Tibial artery (tissue), 4 donors: ENCODE data around the gene TMEM59.

ENCODE experiments used
- DNase-seq, 2 donors: peaks; one replicate each; pipeline ENCODE4 v3.0.0-alpha.2; 2019
- H3K27ac ChIP-seq, 2 donors: fragments of 200-600 bp; sonication (generic) in 1 of 2; 1 replicate in 1 of 2; 2 replicates in 1 of 2; pipeline ENCODE4 v1.5.1; 2018 to 2019; ENCODE audit warnings: mild to moderate bottlenecking in 1 of 2
- H3K27me3 ChIP-seq, 2 donors: fragments of 200-600 bp; sonication (generic) in 1 of 2; one replicate each; pipeline versions ENCODE4 v1.5.1 to v1.6.0; 2016 to 2019
- H3K36me3 ChIP-seq, 3 donors: fragments of 200-600 bp; sonication (generic) in 2 of 3; one replicate each; pipeline ENCODE4 v1.5.1; 2016 to 2019; ENCODE audit warnings: mild to moderate bottlenecking in 2 of 3
- H3K4me1 ChIP-seq, 4 donors: fragments of 200-600 bp; sonication (generic) in 2 of 4; 1 replicate in 3 of 4; 2 replicates in 1 of 4; pipeline ENCODE4 v1.5.1; 2016 to 2019
- H3K4me3 ChIP-seq, 2 donors: fragments of 200-600 bp; sonication (generic) in 1 of 2; 1 replicate in 1 of 2; 2 replicates in 1 of 2; pipeline ENCODE4 v1.5.1; 2018 to 2019; ENCODE audit warnings: mild to moderate bottlenecking in 2 of 2
- H3K9me3 ChIP-seq, 3 donors: fragments of 200-600 bp; sonication (generic) in 1 of 3; one replicate each; pipeline ENCODE4 v1.5.1; 2016 to 2019
- intact Hi-C: fragments of 100-400 bp; cut with DNase I; formaldehyde crosslinking; loops from one replicate; pipeline ENCODE4 v1.15.0; 2023; ENCODE audit warnings: low total_unique reads
- TF ChIP-seq, protein P1 (sequence below), 2 experiments: fragments of 200-600 bp in 1 of 2; fragments of 450-650 bp in 1 of 2; IDR thresholded peaks; one replicate each; pipeline ENCODE4 v1.5.1; 2017 to 2019; ENCODE audit warnings: antibody characterized with exemption in 2 of 2, mild to moderate bottlenecking in 1 of 2, moderate library complexity in 1 of 2

TMEM59 gene

DNA sequence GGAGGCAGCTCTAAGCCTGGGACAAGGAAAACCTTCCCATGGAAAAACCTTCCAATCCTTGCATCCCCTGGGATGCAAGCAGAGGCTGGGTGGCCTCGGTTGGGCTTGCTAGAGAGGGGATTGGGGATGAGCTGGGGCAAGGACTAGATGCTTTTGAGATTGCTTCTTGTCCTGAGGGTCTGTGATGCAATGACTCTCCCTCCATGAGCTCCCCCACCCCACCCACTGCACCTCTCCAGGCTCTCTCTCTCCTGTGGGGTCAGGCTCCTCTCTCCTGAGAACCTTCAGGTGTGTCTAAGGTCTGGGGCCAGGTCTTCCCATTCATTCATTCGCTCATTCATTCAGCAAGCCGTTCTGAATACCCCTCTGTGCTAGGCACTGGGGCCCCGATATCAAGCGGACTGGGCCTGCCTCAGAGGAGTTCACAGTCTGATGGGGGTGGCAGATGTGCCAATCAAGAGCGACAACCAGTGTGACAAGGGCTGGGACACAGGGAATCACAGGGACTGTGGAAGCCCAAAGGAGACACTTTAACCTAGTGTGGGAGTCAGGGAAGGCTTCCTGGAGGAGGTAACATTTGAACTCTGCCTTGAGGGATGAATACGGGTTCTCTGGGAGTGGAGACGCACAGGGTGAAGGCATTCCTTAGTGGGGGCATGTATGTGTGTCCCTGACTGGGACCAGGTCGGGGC, 41.5 kb downstream of the TMEM59 start:
- Histone ChIP-seq H3K4me3 (no peak overlapping the region), H3K27me3 (peaks cover 0 to 52% of the 10 kb centered on the region in 2 donors), H3K9me3 (no peaks in the 10 kb centered on the region), H3K4me1 (no peaks in the 10 kb centered on the region), H3K27ac (no peak overlapping the region), H3K36me3 (no peaks in the 10 kb centered on the region)
- DNase-seq: peak in 1 of 2 donors; percentile 32
- TF ChIP-seq, protein P1, sequence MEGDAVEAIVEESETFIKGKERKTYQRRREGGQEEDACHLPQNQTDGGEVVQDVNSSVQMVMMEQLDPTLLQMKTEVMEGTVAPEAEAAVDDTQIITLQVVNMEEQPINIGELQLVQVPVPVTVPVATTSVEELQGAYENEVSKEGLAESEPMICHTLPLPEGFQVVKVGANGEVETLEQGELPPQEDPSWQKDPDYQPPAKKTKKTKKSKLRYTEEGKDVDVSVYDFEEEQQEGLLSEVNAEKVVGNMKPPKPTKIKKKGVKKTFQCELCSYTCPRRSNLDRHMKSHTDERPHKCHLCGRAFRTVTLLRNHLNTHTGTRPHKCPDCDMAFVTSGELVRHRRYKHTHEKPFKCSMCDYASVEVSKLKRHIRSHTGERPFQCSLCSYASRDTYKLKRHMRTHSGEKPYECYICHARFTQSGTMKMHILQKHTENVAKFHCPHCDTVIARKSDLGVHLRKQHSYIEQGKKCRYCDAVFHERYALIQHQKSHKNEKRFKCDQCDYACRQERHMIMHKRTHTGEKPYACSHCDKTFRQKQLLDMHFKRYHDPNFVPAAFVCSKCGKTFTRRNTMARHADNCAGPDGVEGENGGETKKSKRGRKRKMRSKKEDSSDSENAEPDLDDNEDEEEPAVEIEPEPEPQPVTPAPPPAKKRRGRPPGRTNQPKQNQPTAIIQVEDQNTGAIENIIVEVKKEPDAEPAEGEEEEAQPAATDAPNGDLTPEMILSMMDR (IDR thresholded peaks at IDR 0.05): no peak
- intact Hi-C loops: no loop called here

DNA sequence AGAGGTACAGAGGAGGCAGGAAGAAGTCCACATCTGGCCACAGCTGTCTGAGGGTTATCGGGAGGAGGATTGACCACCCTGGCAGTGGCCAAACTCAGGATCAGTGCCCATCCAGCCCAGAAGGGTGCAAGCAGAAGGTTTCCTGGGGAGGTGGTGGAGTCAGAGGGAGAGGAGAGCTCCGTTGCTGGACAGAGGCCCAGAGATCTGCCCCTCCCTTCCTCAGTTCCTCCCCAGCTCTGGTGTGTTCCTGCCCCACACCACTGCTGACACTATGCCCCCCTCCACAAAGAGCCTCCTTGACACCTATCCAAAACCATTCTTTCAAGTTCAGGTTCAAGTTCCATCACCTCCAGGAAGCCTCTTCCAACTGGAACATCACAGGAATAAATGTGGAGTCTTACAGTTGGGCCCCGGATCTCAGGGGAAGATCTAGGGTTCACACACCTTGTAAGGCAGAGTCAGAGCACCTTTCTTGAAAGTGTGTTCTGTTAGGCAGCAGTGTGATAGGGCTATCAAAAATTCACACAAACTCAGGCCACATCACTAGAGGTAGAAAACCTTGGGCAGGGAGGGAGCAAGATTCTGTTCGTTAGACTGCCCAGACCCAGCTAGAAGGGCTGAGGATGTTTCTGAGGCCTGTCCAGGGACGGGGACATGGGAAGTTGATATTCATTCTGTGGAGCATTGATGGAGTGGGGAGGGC, 42.4 kb downstream of the TMEM59 start:
- Histone ChIP-seq H3K4me1 (no peaks in the 10 kb centered on the region), H3K27ac (no peak overlapping the region), H3K36me3 (no peaks in the 10 kb centered on the region), H3K4me3 (no peak overlapping the region), H3K27me3 (peaks cover 0 to 48% of the 10 kb centered on the region in 2 donors), H3K9me3 (no peaks in the 10 kb centered on the region)
- TF ChIP-seq, protein P1 (IDR thresholded peaks at IDR 0.05): no peak
- DNase-seq: no peak
- intact Hi-C loops: no loop called here

DNA sequence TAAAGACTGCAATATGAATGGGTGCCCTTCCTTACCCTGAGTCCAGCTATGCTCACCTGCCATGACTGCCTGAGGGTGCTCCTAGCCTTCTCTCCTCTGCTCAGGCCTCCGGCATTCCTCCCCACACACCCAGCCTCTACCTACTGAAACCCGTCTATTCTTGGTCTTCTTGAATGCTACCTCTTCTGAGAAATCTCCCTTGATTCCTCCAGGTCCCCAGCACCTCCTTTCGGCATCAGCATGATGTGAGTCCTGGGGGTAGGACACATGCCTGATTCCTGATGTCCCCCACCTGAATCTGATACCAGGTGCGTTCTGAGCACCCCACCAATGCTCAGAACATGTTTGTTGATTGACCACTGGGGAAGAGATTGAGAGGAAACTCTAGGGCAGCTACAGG, 43.6 kb downstream of the TMEM59 start:
- H3K27ac ChIP-seq: no peak overlapping the region
- TF ChIP-seq, protein P1 (IDR thresholded peaks at IDR 0.05): no peak
- H3K27me3 ChIP-seq: peaks cover 0 to 39% of the 10 kb centered on the region in 2 donors
- H3K36me3 ChIP-seq: no peaks in the 10 kb centered on the region
- intact Hi-C loops: no loop called here
- no peaks in the 10 kb centered on the region for H3K4me1 ChIP-seq
- H3K4me3 ChIP-seq: no peak overlapping the region
- peak in 1 of 2 donors; percentile 20 for DNase-seq
- H3K9me3 ChIP-seq: no peaks in the 10 kb centered on the region

DNA sequence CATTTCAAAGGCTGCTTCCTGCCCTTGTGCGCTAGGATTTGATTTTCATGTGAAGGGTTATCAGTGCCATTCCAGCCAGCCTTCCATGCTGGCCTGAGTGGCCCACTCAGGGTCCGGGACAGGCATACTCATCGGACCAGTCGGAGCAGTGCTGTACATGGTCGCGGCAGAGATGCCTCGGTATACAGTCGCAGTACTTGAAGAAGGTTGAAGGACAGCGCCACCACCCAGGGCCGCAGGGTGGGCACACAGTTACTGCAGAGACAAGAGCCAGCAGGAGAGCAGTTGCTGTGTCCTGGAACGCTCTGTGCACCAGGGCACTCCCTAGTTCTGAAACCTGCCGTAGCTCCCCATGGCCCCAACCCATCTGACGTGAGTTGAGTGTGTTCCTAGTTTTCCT, 44.1 kb downstream of the TMEM59 start:
- TF ChIP-seq, protein P1 (IDR thresholded peaks at IDR 0.05): no peak
- Histone ChIP-seq H3K9me3 (no peaks in the 10 kb centered on the region), H3K27me3 (peaks cover 0 to 34% of the 10 kb centered on the region in 2 donors), H3K27ac (no peak overlapping the region), H3K4me3 (no peak overlapping the region), H3K36me3 (no peaks in the 10 kb centered on the region), H3K4me1 (no peaks in the 10 kb centered on the region)
- DNase-seq: peak in 1 of 2 donors; percentile 45
- intact Hi-C loops: no loop called here

DNA sequence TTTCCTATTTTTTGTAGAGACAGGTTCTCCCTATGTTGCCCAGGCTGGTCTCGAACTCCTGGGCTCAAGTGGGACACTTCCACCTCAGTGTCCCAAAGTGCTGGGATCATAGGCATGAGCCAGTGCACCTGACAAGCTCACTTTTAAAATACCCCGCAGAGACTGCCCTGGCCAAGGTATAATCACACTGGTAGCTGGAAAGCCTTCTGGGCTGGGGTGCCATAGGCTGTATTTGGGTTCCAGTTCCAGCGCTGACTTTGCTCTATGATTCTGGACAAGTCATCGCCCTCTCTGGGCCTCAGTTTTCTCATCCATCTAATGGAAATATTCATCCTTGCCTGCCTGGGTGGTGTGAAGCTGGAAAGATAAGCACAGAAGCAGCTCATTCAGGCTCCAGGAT, 45.4 kb downstream of the TMEM59 start:
- peak in 1 of 2 donors; percentile 33 for DNase-seq
- TF ChIP-seq, protein P1 (IDR thresholded peaks at IDR 0.05): no peak
- intact Hi-C loops: no loop called here

More for the DNA sequence above, 45.4 kb downstream of the TMEM59 start:
- no peak overlapping the region for H3K27ac ChIP-seq
- H3K4me1 ChIP-seq: no peaks in the 10 kb centered on the region
- peaks cover 0 to 28% of the 10 kb centered on the region in 2 donors for H3K27me3 ChIP-seq
- no peaks in the 10 kb centered on the region for H3K9me3 ChIP-seq
- H3K36me3 ChIP-seq: no peaks in the 10 kb centered on the region
- no peak overlapping the region for H3K4me3 ChIP-seq
